ENCODE results near the gene MSANTD2. TPM values are rescaled to one million over a fixed set of nuclear protein-coding genes. Genes with fewer than 3 reads are reported as not detected.

The MSANTD2 gene
- total RNA-seq, 1 donor from 2014 or later: 22.8 TPM

- no peaks in the 10 kb centered on the region for H3K36me3 Mint-ChIP-seq (ENCODE audit: unreplicated experiment)
- peak overlapping the region; percentile 57 for H3K27ac Mint-ChIP-seq (ENCODE audit: unreplicated experiment)
- H3K9me3 Mint-ChIP-seq (ENCODE audit: unreplicated experiment): peaks cover 9% of the 10 kb centered on the region
- TF ChIP-seq CTCF (IDR thresholded peaks at IDR 0.05; ENCODE audit: partially characterized antibody, unreplicated experiment): no peak
- peaks cover 3% of the 10 kb centered on the region for H3K27me3 Mint-ChIP-seq (ENCODE audit: unreplicated experiment)
- no peak overlapping the region for H3K4me3 Mint-ChIP-seq (ENCODE audit: unreplicated experiment)
- peaks cover 29% of the 10 kb centered on the region for H3K4me1 Mint-ChIP-seq (ENCODE audit: low read depth, unreplicated experiment)
- DNase-seq: no peak
Measured at GRCh38 chr11:124728134-124728533, 72.1 kb downstream of the MSANTD2 start.

- H3K9me3 Mint-ChIP-seq (ENCODE audit: unreplicated experiment): peaks cover 13% of the 10 kb centered on the region
- DNase-seq: no peak
- H3K4me3 Mint-ChIP-seq (ENCODE audit: unreplicated experiment): peak overlapping the region; percentile 17
- TF ChIP-seq CTCF (IDR thresholded peaks at IDR 0.05; ENCODE audit: partially characterized antibody, unreplicated experiment): no peak
- no peaks in the 10 kb centered on the region for H3K36me3 Mint-ChIP-seq (ENCODE audit: unreplicated experiment)
- peaks cover 34% of the 10 kb centered on the region for H3K4me1 Mint-ChIP-seq (ENCODE audit: low read depth, unreplicated experiment)
- peaks cover 6% of the 10 kb centered on the region for H3K27me3 Mint-ChIP-seq (ENCODE audit: unreplicated experiment)
- peak overlapping the region; percentile 44 for H3K27ac Mint-ChIP-seq (ENCODE audit: unreplicated experiment)
Measured at GRCh38 chr11:124727474-124727873, 72.7 kb downstream of the MSANTD2 start.

- H3K4me3 Mint-ChIP-seq (ENCODE audit: unreplicated experiment): peak overlapping the region; percentile 43
- no peak for TF ChIP-seq CTCF (IDR thresholded peaks at IDR 0.05; ENCODE audit: partially characterized antibody, unreplicated experiment)
- peaks cover 13% of the 10 kb centered on the region for H3K9me3 Mint-ChIP-seq (ENCODE audit: unreplicated experiment)
- peak overlapping the region; percentile 15 for H3K27ac Mint-ChIP-seq (ENCODE audit: unreplicated experiment)
- DNase-seq: no peak
- no peaks in the 10 kb centered on the region for H3K36me3 Mint-ChIP-seq (ENCODE audit: unreplicated experiment)
- H3K27me3 Mint-ChIP-seq (ENCODE audit: unreplicated experiment): peaks cover 8% of the 10 kb centered on the region
- peaks cover 36% of the 10 kb centered on the region for H3K4me1 Mint-ChIP-seq (ENCODE audit: low read depth, unreplicated experiment)
Measured at GRCh38 chr11:124725719-124726105, 74.5 kb downstream of the MSANTD2 start.

- TF ChIP-seq CTCF (IDR thresholded peaks at IDR 0.05; ENCODE audit: partially characterized antibody, unreplicated experiment): no peak
- peak overlapping the region; percentile 10 for H3K27ac Mint-ChIP-seq (ENCODE audit: unreplicated experiment)
- H3K27me3 Mint-ChIP-seq (ENCODE audit: unreplicated experiment): peaks cover 8% of the 10 kb centered on the region
- peaks cover 41% of the 10 kb centered on the region for H3K4me1 Mint-ChIP-seq (ENCODE audit: low read depth, unreplicated experiment)
- peak; percentile 21 for DNase-seq
- H3K9me3 Mint-ChIP-seq (ENCODE audit: unreplicated experiment): peaks cover 13% of the 10 kb centered on the region
- peak overlapping the region; percentile 43 for H3K4me3 Mint-ChIP-seq (ENCODE audit: unreplicated experiment)
- no peaks in the 10 kb centered on the region for H3K36me3 Mint-ChIP-seq (ENCODE audit: unreplicated experiment)
Measured at GRCh38 chr11:124724979-124725718, 75.1 kb downstream of the MSANTD2 start.

GRCh38 chr11:124722176-124722575, 78.0 kb downstream of the MSANTD2 start:
- Mint-ChIP-seq H3K27ac (ENCODE audit: unreplicated experiment) (no peak overlapping the region), H3K27me3 (ENCODE audit: unreplicated experiment) (peaks cover 10% of the 10 kb centered on the region), H3K4me1 (ENCODE audit: low read depth, unreplicated experiment) (peaks cover 54% of the 10 kb centered on the region), H3K4me3 (ENCODE audit: unreplicated experiment) (no peak overlapping the region), H3K9me3 (ENCODE audit: unreplicated experiment) (peaks cover 16% of the 10 kb centered on the region), H3K36me3 (ENCODE audit: unreplicated experiment) (no peaks in the 10 kb centered on the region)
- TF ChIP-seq CTCF (IDR thresholded peaks at IDR 0.05; ENCODE audit: partially characterized antibody, unreplicated experiment): no peak
- DNase-seq: no peak

All from glutamatergic neuron (in vitro differentiated cells).